Lower lobe of right lung (tissue), 2 donors: Measurements from ENCODE around the gene SENP6. TPM values are rescaled to one million over a fixed set of nuclear protein-coding genes. Genes with fewer than 3 reads are reported as not detected.

Experiments used
- ATAC-seq, 2 donors: fragments of 200-7000 bp; cut with Tn5 transposase; one replicate each; pipeline ENCODE4 v1.9.1; 2020 to 2022; ENCODE audit warnings: mild to moderate bottlenecking in 2 of 2, moderate library complexity in 2 of 2
- DNase-seq: peaks from one replicate; pipeline ENCODE4 v3.0.0-alpha.2; 2020
- H3K27ac ChIP-seq: fragments of 200-600 bp; one replicate; pipeline ENCODE4 v1.8.0; 2022
- H3K27me3 ChIP-seq: fragments of 200-600 bp; one replicate; pipeline ENCODE4 v1.8.0; 2022; ENCODE audit warnings: low read depth
- H3K36me3 ChIP-seq: fragments of 200-600 bp; one replicate; pipeline ENCODE4 v1.8.0; 2022; ENCODE audit warnings: mild to moderate bottlenecking
- H3K4me1 ChIP-seq: fragments of 200-600 bp; one replicate; pipeline ENCODE4 v1.8.0; 2022
- H3K4me3 ChIP-seq: fragments of 200-600 bp; one replicate; pipeline ENCODE4 v1.8.0; 2022; ENCODE audit warnings: mild to moderate bottlenecking
- H3K9me3 ChIP-seq: fragments of 200-600 bp; one replicate; pipeline ENCODE4 v1.8.0; 2022
- CTCF ChIP-seq: fragments of 200-600 bp; IDR thresholded peaks from one replicate; pipeline ENCODE4 v1.8.0; 2022; ENCODE audit warnings: antibody characterized with exemption, mild to moderate bottlenecking
- intact Hi-C: fragments of 100-400 bp; cut with DNase I; formaldehyde crosslinking; loops from one replicate; pipeline ENCODE4 v1.11.0; 2022
- total RNA-seq: library from RNA; stranded (reverse); fragmentation: NEBNext Ultra II Directional; extraction: Animal tissue kit (Norgen Biotek cat#: 25700); gene quantifications from one replicate; pipeline ENCODE4 v1.2.1, GENCODE V29; 2021
- donor health status: DM: no; HTN: yes; CAD: no; lungs with severe emphysema.

SENP6 gene
- total RNA-seq, 1 donor from 2014 or later: 84.4 TPM

DNA sequence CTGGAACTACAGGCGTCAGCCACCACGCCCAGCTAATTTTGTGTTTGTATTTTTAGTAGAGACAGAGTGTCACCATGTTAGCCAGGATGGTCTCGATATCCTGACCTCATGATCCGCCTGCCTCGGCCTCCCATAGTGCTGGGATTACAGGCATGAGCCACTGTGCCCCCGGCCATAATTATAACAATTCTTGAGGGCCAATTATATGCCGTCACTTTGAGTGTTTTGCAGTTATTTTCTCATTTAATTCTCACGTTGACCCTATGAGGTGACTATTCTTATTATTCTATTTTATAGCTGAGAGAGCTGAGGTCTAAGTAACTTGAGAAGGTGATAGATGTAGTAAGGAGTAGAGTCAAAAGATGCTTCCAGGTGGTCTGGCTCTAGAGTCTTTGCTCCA is 160.4 kb downstream of the SENP6 start:
- no peak overlapping the region for H3K4me3 ChIP-seq
- ATAC-seq (no peak), DNase-seq (no peak)
- no peaks in the 10 kb centered on the region for H3K36me3 ChIP-seq
- peaks cover 13% of the 10 kb centered on the region for H3K4me1 ChIP-seq
- H3K9me3 ChIP-seq: no peaks in the 10 kb centered on the region
- intact Hi-C loops: no loop called here
- no peaks in the 10 kb centered on the region for H3K27me3 ChIP-seq
- TF ChIP-seq CTCF: no peak
- no peak overlapping the region for H3K27ac ChIP-seq

DNA sequence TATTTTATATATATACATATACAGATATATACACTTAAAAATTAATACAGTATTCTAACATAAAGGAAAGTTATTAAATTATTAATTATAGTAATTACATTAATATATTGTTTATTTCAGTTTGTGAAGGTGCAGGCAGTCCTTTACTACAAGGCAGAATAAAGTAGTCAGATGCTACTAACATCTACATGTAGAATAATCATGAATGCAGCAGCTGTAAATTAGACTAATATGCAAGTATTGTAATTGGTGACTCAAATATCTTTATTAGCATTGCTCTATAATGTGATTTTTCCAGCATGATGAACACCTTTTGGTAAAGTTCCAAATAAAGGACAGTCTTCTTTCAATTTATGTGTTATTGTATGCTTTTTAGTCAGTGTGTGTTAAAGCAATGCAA is 164.7 kb downstream of the SENP6 start:
- Histone ChIP-seq H3K4me1 (no peaks in the 10 kb centered on the region), H3K36me3 (no peaks in the 10 kb centered on the region), H3K27me3 (no peaks in the 10 kb centered on the region), H3K4me3 (no peak overlapping the region), H3K9me3 (no peaks in the 10 kb centered on the region), H3K27ac (no peak overlapping the region)
- no peak for TF ChIP-seq CTCF
- DNase-seq (no peak), ATAC-seq (no peak)
- intact Hi-C loops: no loop called here

Other genes starting within 250 kb of the SENP6 start
- gene FILIP1, start 108.1 kb upstream of the SENP6 start, total RNA-seq: 17.4 TPM
- gene MYO6, start 147.4 kb downstream of the SENP6 start, total RNA-seq: 62.7 TPM